Stimulated activated CD8-positive, alpha-beta memory T cell treated with anti-CD3 and anti-CD28 coated beads, Interleukin-15, amount 100 ng/mL, for 4 hours (primary cell): ENCODE results near the gene RAB7A.

Experiments
- DNase-seq, 2 donors: peaks; one replicate each; pipeline ENCODE4 v3.0.0-alpha.2; 2020; ENCODE audit warnings: low read depth in 2 of 2

The RAB7A gene

GRCh38 chr3:128849911-128850455 lies 124.0 kb downstream of the RAB7A start:
- no peak for DNase-seq

GRCh38 chr3:128850544-128850943 lies 124.6 kb downstream of the RAB7A start:
- no peak for DNase-seq

- DNase-seq, result no peak
Measured at GRCh38 chr3:128851601-128852000, 125.6 kb downstream of the RAB7A start.

- no peak for DNase-seq
Measured at GRCh38 chr3:128853826-128854225, 127.8 kb downstream of the RAB7A start.

- DNase-seq, result no peak
Measured at GRCh38 chr3:128854475-128854874, 128.5 kb downstream of the RAB7A start.

- DNase-seq, result no peak
Measured at GRCh38 chr3:128855569-128855968, 129.6 kb downstream of the RAB7A start.

- no peak for DNase-seq
Measured at GRCh38 chr3:128858167-128858566, 132.2 kb downstream of the RAB7A start.

GRCh38 chr3:128859630-128860029 lies 133.6 kb downstream of the RAB7A start:
- no peak for DNase-seq

GRCh38 chr3:128861491-128861890 lies 135.5 kb downstream of the RAB7A start:
- no peak for DNase-seq

- no peak for DNase-seq
Measured at GRCh38 chr3:128863560-128863959, 137.6 kb downstream of the RAB7A start.
